NCI-H2196 (cell line): ENCODE data around the gene XBP1.
"Not testable (repeated sequence)": the region's sequence is repeated elsewhere in the genome, so short reads cannot be mapped to it uniquely, and the experiment has no call there.

ENCODE experiments used
- DNase-seq: peaks from one replicate; lab custom pipeline; 2025; ENCODE audit not compliant: unreplicated experiment; lab: John Stamatoyannopoulos, UW

The XBP1 gene

DNA sequence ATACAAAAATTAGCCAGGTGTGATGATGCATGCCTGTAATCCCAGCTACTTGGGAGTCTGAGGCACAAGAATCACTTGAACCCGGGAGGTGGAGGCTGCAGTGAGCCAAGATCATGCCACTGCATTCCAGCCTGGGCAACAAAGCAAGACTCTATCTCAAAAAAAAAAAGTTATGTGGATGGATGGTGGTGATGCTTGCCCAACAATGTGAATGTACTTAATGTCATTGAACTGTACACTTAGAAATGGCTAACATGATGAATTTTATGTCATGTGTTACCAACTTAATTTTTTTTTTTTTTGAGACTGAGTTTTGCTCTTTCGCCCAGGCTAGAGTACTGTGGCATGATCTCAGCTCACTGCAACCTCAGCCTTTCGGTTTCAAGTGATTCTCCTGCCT, 45.9 kb downstream of the XBP1 start:
- DNase-seq = not testable (repeated sequence)

DNA sequence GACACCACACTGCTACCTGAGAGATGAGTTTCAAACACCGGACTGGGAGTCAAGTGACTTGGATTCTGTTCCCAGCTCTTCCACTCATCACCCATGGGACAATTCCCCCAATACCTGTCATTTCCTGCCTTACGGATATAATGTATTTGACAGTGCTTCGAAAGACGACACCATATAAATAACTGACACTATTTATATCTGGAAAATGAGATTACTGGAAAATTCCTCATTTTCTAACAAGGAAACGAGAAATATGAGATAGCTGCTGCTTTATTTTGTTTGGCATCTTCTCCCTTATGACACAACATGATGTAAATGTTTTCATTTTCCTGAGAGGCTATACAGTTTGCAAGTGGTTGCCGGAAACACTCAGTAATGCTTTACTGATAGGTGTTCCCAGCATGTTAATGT, 49.9 kb downstream of the XBP1 start:
- peak; percentile 24 for DNase-seq
